AG10803 (cell line): ENCODE data around the gene RAD21L1.

Source experiments
- DNase-seq: peaks from one replicate; pipeline ENCODE4 v3.0.0; 2010; ENCODE audit warnings: low read depth
- H3K4me3 ChIP-seq: 2 replicates; pipeline ENCODE4 v1.5.1; 2011; ENCODE audit warnings: mild to moderate bottlenecking, low read length, control low read depth
- CTCF ChIP-seq: conservative IDR thresholded peaks from 2 replicates; pipeline ENCODE4 v1.5.1; 2011; ENCODE audit warnings: mild to moderate bottlenecking, low read length, control low read depth, inconsistent platforms

RAD21L1 gene

GRCh38 chr20:1198751-1199150 is 27.1 kb upstream of the RAD21L1 start:
- no peak overlapping the region for H3K4me3 ChIP-seq
- no peak for TF ChIP-seq CTCF
- no peak for DNase-seq

- DNase-seq: no peak
- H3K4me3 ChIP-seq: no peak overlapping the region
Measured at GRCh38 chr20:1199212-1199873, 26.5 kb upstream of the RAD21L1 start.

GRCh38 chr20:1199964-1200363 is 25.9 kb upstream of the RAD21L1 start:
- H3K4me3 ChIP-seq: no peak overlapping the region
- TF ChIP-seq CTCF: no peak

More at GRCh38 chr20:1199212-1199873, 26.5 kb upstream of the RAD21L1 start:
- no peak for TF ChIP-seq CTCF

GRCh38 chr20:1202762-1203504 is 22.9 kb upstream of the RAD21L1 start, which contains the start of gene C20orf202:
Gene C20orf202, plus strand, starts transcription at chr20:1203454. Its CDS starts 132 bp downstream, at chr20:1203586.
- no peak for DNase-seq
- TF ChIP-seq CTCF: no peak

More at GRCh38 chr20:1199964-1200363, 25.9 kb upstream of the RAD21L1 start:
- DNase-seq: no peak

GRCh38 chr20:1203630-1204029 is 22.2 kb upstream of the RAD21L1 start:
- no peak overlapping the region for H3K4me3 ChIP-seq
- no peak for DNase-seq
- TF ChIP-seq CTCF: no peak

More at GRCh38 chr20:1202762-1203504, 22.9 kb upstream of the RAD21L1 start, which contains the start of gene C20orf202:
- H3K4me3 ChIP-seq: no peak within 1 kb of the TSS

GRCh38 chr20:1204113-1204512 is 21.7 kb upstream of the RAD21L1 start:
- H3K4me3 ChIP-seq: no peak overlapping the region
- DNase-seq: no peak
- TF ChIP-seq CTCF: no peak

- DNase-seq: no peak
- H3K4me3 ChIP-seq: no peak overlapping the region
- no peak for TF ChIP-seq CTCF
Measured at GRCh38 chr20:1204576-1204975, 21.3 kb upstream of the RAD21L1 start.
